ENCODE measurements around the gene CACNA1A. TPM values are rescaled to one million over a fixed set of nuclear protein-coding genes. Genes with fewer than 3 reads are reported as not detected.

CACNA1A gene
- polyA plus RNA-seq, 3 donors: 0.08 to 0.09 TPM; not detected in 1

- intact Hi-C loops (cut with micrococcal nuclease): no loop called here
- Histone ChIP-seq H3K36me3 (replicated peaks in 1 of 2; ENCODE audit: control insufficient read depth in 1 of 2, insufficient read depth in 2 of 2, low read length in 2 of 2) (no peaks in the 10 kb centered on the region), H3K4me1 (ENCODE audit: control insufficient read depth in 1 of 2, insufficient read depth in 2 of 2, low read length in 2 of 2) (no peaks in the 10 kb centered on the region), H2AFZ (ENCODE audit: insufficient read depth, low read depth, low read length, poor library complexity, severe bottlenecking) (no peak overlapping the region), H3K79me2 (ENCODE audit: insufficient read depth, low read length) (no peaks in the 10 kb centered on the region), H3K4me3 (replicated peaks in 1 of 3; ENCODE audit: low read depth in 2 of 3, low read length in 3 of 3) (no peak overlapping the region), H3K27ac (ENCODE audit: low read depth in 1 of 2, low read length in 2 of 2) (no peak overlapping the region), H3K9me3 (replicated peaks in 1 of 2; ENCODE audit: control insufficient read depth in 1 of 2, insufficient read depth in 1 of 2, low read length in 2 of 2) (no peaks in the 10 kb centered on the region), H3K4me2 (replicated peaks; ENCODE audit: extremely low read depth, low read length, poor library complexity, severe bottlenecking) (no peak overlapping the region), H3K9ac (ENCODE audit: insufficient read depth, low read length, poor library complexity, severe bottlenecking) (no peak overlapping the region), H4K20me1 (ENCODE audit: insufficient read depth, low read length) (no peaks in the 10 kb centered on the region), H3K27me3 (ENCODE audit: control insufficient read depth in 2 of 2, insufficient read depth in 2 of 2, low read length in 2 of 2) (no peaks in the 10 kb centered on the region)
- H3K27me3 Mint-ChIP-seq (ENCODE audit: low read depth in 3 of 3): peaks cover 0 to 5% (median 3%) of the 10 kb centered on the region in 3 donors
- WGBS (ENCODE audit: insufficient coverage): 48% methylated on average over 9 of the region's 10 CpGs
- no peaks in the 10 kb centered on the region for H3K4me1 Mint-ChIP-seq
- no peak overlapping the region for H3K27ac Mint-ChIP-seq
- no peak for TF ChIP-seq CTCF (IDR thresholded peaks at IDR 0.05)
- DNase-seq: no peak
- peaks cover 0 to 3% (median 2%) of the 10 kb centered on the region in 7 donors for H3K9me3 Mint-ChIP-seq
- H3K4me3 Mint-ChIP-seq: no peak overlapping the region
- no peaks in the 10 kb centered on the region for H3K36me3 Mint-ChIP-seq
Observed at GRCh38 chr19:13441810-13442512, 64.3 kb downstream of the CACNA1A start.

GRCh38 chr19:13437919-13438618 is 68.2 kb downstream of the CACNA1A start:
- Histone ChIP-seq H3K4me1 (ENCODE audit: control insufficient read depth in 1 of 2, insufficient read depth in 2 of 2, low read length in 2 of 2) (no peaks in the 10 kb centered on the region), H3K79me2 (ENCODE audit: insufficient read depth, low read length) (no peaks in the 10 kb centered on the region), H3K36me3 (replicated peaks in 1 of 2; ENCODE audit: control insufficient read depth in 1 of 2, insufficient read depth in 2 of 2, low read length in 2 of 2) (no peaks in the 10 kb centered on the region), H3K4me3 (replicated peaks in 1 of 3; ENCODE audit: low read depth in 2 of 3, low read length in 3 of 3) (no peak overlapping the region), H4K20me1 (ENCODE audit: insufficient read depth, low read length) (no peaks in the 10 kb centered on the region), H3K4me2 (replicated peaks; ENCODE audit: extremely low read depth, low read length, poor library complexity, severe bottlenecking) (no peak overlapping the region), H3K27ac (ENCODE audit: low read depth in 1 of 2, low read length in 2 of 2) (no peak overlapping the region), H3K9ac (ENCODE audit: insufficient read depth, low read length, poor library complexity, severe bottlenecking) (no peak overlapping the region), H3K9me3 (replicated peaks in 1 of 2; ENCODE audit: control insufficient read depth in 1 of 2, insufficient read depth in 1 of 2, low read length in 2 of 2) (no peaks in the 10 kb centered on the region), H3K27me3 (ENCODE audit: control insufficient read depth in 2 of 2, insufficient read depth in 2 of 2, low read length in 2 of 2) (no peaks in the 10 kb centered on the region), H2AFZ (ENCODE audit: insufficient read depth, low read depth, low read length, poor library complexity, severe bottlenecking) (no peak overlapping the region)
- no peak for TF ChIP-seq CTCF (IDR thresholded peaks at IDR 0.05)
- no peak for DNase-seq
- Mint-ChIP-seq H3K27ac (no peak overlapping the region), H3K36me3 (no peaks in the 10 kb centered on the region), H3K4me1 (no peaks in the 10 kb centered on the region), H3K9me3 (peaks cover 0 to 3% (median 2%) of the 10 kb centered on the region in 7 donors), H3K27me3 (ENCODE audit: low read depth in 3 of 3) (peaks cover 0 to 8% (median 0%) of the 10 kb centered on the region in 3 donors), H3K4me3 (no peak overlapping the region)
- WGBS (ENCODE audit: insufficient coverage): 89% methylated on average over 5 of the region's 6 CpGs
- intact Hi-C loops (cut with micrococcal nuclease): no loop called here

All from CD14-positive monocyte (primary cell).